Posterior vena cava (tissue), 2 donors: ENCODE measurements around the gene EPHB1. TPM values are rescaled to one million over a fixed set of nuclear protein-coding genes. Genes with fewer than 3 reads are reported as not detected.

ENCODE experiments used
- DNase-seq: peaks from one replicate; pipeline ENCODE4 v3.0.0-alpha.2; 2020; ENCODE audit warnings: low spot score
- intact Hi-C, 2 donors: fragments of 100-400 bp; cut with DNase I; formaldehyde crosslinking; loops; one replicate each; pipeline versions ENCODE4 v1.14.1 to v1.14.2; 2022 to 2023
- total RNA-seq, 2 donors: library from RNA; stranded (reverse); fragmentation: NEBNext Ultra II Directional; extraction: Animal tissue kit (Norgen Biotek cat#: 25700); gene quantifications; one replicate each; pipeline ENCODE4 v1.2.1, GENCODE V29; 2021
- donor health status: DM: yes; HTN: yes; CAD: no.
- donor health status: DM: yes; HTN: yes; CAD: no.

Gene EPHB1
- total RNA-seq, 2 donors from 2014 or later = 3.7 TPM

DNA sequence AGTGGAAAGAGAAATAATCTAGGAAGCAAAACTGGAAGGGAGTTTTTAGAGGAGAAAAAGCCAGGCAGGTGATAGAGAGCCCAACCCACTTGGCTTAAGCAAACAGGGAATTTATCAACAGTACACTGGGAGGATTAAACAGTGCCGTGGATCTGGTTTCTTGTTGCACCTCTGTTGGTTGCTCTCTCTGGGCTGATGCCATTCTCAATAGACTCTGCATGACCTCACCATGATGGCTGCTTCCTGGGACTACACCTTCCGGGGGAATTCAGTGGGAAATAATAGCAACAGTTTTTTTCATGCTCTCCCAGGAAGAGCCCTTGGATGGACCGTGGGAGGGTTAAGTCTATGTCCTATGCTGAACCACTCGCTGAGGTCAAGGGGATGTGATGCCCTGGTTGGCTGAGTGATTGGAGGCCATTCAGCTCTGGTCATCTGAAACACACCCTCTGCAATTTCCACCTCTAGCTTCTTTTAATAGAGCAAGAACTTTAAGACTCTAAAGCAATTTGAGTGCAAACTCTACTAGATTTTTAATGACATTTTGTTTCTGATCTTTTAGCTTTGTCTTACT, 74.2 kb downstream of the EPHB1 start:
- intact Hi-C loops = no loop called here
- DNase-seq = no peak

- intact Hi-C loops = no loop called here
- DNase-seq = no peak
Observed at GRCh38 chr3:134871818-134872217, 76.8 kb downstream of the EPHB1 start.

GRCh38 chr3:134872440-134873388, 77.7 kb downstream of the EPHB1 start:
- no peak for DNase-seq
- intact Hi-C loops = no loop called here

GRCh38 chr3:134873789-134874188, 78.7 kb downstream of the EPHB1 start:
- intact Hi-C loops = no loop called here
- no peak for DNase-seq

DNA sequence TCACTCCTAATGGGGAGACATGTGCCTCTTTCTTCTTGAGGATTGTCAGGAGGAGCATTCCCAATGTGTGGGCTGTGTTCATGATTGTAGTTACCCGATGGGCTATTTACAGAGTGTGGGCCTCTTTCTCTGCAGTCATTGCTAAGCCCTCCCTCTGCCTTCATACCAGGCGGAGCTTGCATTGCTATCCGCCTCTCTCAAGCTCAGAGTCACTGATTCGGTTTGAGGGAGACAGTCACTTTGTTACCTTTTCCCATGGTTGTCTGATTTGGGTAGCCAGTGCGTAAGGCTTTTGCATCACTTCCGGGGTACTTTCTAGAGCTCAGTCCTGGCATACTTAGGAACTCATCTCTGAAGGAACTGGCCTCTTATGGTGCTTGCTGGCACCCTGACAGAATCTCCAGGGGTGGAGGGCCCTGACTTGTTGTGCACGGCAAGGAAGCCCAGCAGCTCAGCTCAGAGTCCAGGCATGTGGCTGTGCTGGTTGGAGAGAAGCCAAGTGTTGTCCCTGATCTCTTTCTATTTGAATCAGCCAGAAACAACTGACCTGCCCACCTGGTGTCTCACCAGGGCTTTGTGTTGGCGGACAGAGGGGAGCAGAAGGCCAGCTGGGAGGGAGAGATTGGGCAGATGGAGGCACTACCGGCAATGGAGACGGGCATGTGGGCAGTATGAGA, 79.8 kb downstream of the EPHB1 start:
- DNase-seq = no peak
- intact Hi-C loops = no loop called here

DNA sequence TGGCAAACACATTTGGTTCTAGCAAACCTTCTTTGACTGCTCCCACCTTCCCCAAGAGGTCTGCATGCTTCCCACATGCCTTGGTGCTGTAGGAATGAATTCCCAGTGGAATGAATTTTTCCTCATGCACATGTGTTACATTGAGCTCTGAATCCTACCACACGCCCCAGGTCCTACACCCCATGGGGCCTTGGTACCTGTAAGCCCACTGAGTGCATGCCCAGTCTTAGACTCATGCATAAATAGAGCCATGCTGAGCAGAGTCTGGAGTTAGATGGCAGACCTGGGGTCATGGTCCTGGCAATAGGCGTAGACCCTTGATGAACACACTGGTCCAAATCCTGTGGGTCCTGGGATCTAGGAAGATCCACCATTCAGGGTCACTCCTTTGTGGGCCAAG, 81.8 kb downstream of the EPHB1 start:
- intact Hi-C loops = no loop called here
- no peak for DNase-seq

GRCh38 chr3:134877788-134878187, 82.7 kb downstream of the EPHB1 start:
- DNase-seq = no peak
- intact Hi-C loops = no loop called here

GRCh38 chr3:134879990-134880389, 84.9 kb downstream of the EPHB1 start:
- DNase-seq = no peak
- intact Hi-C loops = no loop called here

GRCh38 chr3:134880431-134880830, 85.4 kb downstream of the EPHB1 start:
- DNase-seq = no peak
- intact Hi-C loops = no loop called here

DNA sequence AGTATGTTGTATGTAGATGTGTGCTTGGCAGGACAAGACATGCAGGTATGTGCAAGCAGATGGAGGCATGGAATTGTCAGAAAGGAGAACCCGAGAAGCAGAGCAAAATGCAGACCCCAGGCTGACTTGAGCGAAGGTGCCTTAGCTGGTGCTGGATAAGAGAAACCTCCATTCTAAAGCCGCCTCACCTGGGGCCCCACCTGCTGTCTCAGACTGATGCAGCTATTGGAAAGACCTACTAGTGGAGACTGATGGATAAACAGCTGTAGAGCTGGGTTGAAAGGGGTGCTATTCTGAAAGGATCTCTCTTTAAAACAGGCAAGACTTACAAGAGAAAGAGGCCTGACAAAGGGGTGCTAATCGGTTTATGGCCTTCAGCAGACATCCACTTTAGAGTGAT, 86.2 kb downstream of the EPHB1 start:
- intact Hi-C loops = no loop called here

GRCh38 chr3:134883697-134884385, 88.8 kb downstream of the EPHB1 start:
- no peak for DNase-seq
- intact Hi-C loops = no loop called here

More for the DNA sequence above, 86.2 kb downstream of the EPHB1 start:
- DNase-seq = no peak

DNA sequence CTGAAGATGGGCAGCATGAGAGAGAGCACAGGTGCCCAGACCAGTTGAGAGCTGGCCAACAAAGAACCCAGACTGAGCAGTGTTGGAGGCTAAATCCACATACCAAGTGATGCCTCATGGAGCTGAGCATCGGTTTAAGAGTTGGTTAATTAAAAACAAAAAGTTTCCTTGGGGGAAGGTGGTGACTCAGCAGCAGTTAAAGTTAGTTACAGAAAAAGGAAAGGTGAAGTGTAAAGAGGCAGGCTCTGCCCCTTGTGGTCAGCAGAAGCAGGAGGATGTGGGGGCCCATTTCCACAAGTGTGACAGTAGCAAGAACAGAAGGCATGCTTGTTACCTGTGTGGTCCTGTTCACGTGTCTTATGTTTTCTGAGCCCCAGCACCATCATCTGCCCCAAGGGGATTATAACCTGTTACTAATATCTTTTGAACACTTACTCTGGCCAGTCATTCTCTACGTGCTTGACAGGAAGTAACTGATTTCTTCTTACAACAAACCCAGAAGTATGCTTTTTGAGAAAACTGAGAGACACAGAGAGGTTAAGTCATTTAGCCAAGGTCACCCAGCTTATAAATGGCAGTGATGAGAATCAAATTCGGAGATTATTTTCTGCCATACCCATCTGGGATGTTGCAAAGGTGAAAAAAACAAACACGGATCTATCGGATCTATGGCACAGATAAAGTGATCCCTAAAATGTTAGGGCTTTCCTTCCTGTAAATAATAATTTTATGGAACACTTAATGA, 91.0 kb downstream of the EPHB1 start:
- DNase-seq = no peak
- intact Hi-C loops = no loop called here

- intact Hi-C loops = no loop called here
- no peak for DNase-seq
Observed at GRCh38 chr3:134886991-134887390, 91.9 kb downstream of the EPHB1 start.

DNA sequence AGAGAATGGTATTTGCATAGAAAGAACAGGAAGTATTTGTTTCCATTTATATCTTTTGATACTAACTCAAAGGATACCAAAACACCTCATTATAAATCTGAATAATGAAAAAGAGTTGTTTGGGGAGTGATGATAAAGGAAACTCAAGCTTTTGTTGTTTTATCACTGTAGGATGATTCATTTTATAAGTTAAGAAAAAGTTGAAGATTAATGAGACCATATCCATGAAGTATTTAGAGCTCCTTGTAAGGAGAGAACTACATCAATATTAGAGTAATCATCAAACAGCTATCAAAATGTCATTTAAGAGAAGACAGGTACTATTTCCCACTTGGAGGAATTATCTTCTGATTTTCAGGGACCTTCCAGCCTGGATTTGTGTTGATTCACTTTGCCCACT, 92.5 kb downstream of the EPHB1 start:
- no peak for DNase-seq
- intact Hi-C loops = no loop called here

DNA sequence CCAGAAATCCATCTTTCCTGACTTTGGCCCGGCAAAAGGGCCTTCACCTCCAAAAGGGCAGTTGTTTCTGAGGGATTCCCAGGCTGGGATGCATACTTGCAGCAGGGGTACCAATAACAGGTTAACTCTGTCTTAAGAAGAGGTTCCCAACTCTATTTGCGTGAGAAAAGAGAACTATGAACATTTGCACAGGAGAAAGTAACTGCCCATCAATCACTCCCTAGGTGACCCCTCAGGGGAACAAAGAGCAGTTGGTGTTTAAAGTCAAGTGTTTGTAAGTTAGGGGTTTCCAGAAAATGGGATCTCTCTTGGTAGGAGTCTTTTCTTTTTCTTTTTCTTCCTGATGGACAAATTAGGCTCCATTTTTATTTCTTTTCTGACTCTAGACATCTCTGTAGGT, 97.3 kb downstream of the EPHB1 start:
- DNase-seq = no peak
- intact Hi-C loops = no loop called here

GRCh38 chr3:134892761-134893160, 97.7 kb downstream of the EPHB1 start:
- DNase-seq = no peak
- intact Hi-C loops = no loop called here

GRCh38 chr3:134894533-134894932, 99.5 kb downstream of the EPHB1 start:
- no peak for DNase-seq
- intact Hi-C loops = no loop called here

- DNase-seq = no peak
- intact Hi-C loops = loop anchor here in 1 of 2 donors (5.0 kb wide), 1 partner anchor 48 kb away; no protein-coding TSS in a partner anchor
Observed at GRCh38 chr3:134895181-134895580, 100.1 kb downstream of the EPHB1 start.

- DNase-seq = no peak
- intact Hi-C loops = loop anchor here in 1 of 2 donors (5.0 kb wide), 1 partner anchor 49 kb away; no protein-coding TSS in a partner anchor
Observed at GRCh38 chr3:134896141-134896540, 101.1 kb downstream of the EPHB1 start.
